Thyroid gland (tissue), 4 donors: ENCODE data around the gene ASTL. TPM values are rescaled to one million over a fixed set of nuclear protein-coding genes. Genes with fewer than 3 reads are reported as not detected.

Experiments used
- DNase-seq, 2 donors: peaks; one replicate each; pipeline ENCODE4 v3.0.0-alpha.2; 2019
- H3K27ac ChIP-seq, 3 donors: fragments of 200-600 bp; sonication (generic); 1 replicate in 2 of 3; 2 replicates in 1 of 3; pipeline ENCODE4 v1.5.1; 2016 to 2019; ENCODE audit warnings: mild to moderate bottlenecking in 1 of 3, moderate library complexity in 1 of 3
- H3K27me3 ChIP-seq: fragments of 200-600 bp; sonication (generic); one replicate; pipeline ENCODE4 v1.5.1; 2019
- H3K36me3 ChIP-seq, 2 donors: fragments of 200-600 bp; sonication (generic); one replicate each; pipeline ENCODE4 v1.5.1; 2016 to 2019
- H3K4me1 ChIP-seq, 2 donors: fragments of 200-600 bp; sonication (generic); one replicate each; pipeline ENCODE4 v1.5.1; 2017 to 2019
- H3K4me3 ChIP-seq, 3 donors: fragments of 200-600 bp; sonication (generic); replicated peaks in 1 of 3; 1 replicate in 2 of 3; 2 replicates in 1 of 3; pipeline ENCODE4 v1.5.1; 2016; ENCODE audit warnings: mild to moderate bottlenecking in 1 of 3
- H3K9me3 ChIP-seq: fragments of 200-600 bp; sonication (generic); one replicate; pipeline ENCODE4 v1.5.1; 2017
- POLR2A ChIP-seq, 2 donors: fragments of 450-650 bp; IDR thresholded peaks; one replicate each; pipeline ENCODE4 v1.6.1; 2017; ENCODE audit warnings: antibody characterized with exemption in 2 of 2, mild to moderate bottlenecking in 2 of 2, moderate library complexity in 1 of 2
- WGBS, 2 donors: methylation state at CpG; one replicate each; pipeline ENCODE4 v1.1.5; 2017; 5-methylcytosine and 5-hydroxymethylcytosine counted together
- intact Hi-C: fragments of 100-400 bp; cut with DNase I; formaldehyde crosslinking; loops from one replicate; pipeline ENCODE4 v1.15.1; 2023
- total RNA-seq, 4 donors: library from RNA; depleted of rRNA; stranded (reverse); fragments of >200 nt; gene quantifications; one replicate each; pipeline ENCODE4 v1.2.3, GENCODE V29; 2016
- TF ChIP-seq, protein P1 (sequence below), 6 experiments: fragments of 200-600 bp in 3 of 6; fragments of 450-650 bp in 3 of 6; sonication (generic) in 3 of 6; IDR thresholded peaks; one replicate each; pipeline ENCODE4 v1.5.1; 2016 to 2019; ENCODE audit warnings: antibody characterized with exemption in 6 of 6, mild to moderate bottlenecking in 2 of 6, inconsistent platforms in 1 of 6, moderate library complexity in 1 of 6

The ASTL gene
- total RNA-seq, 4 donors from 2014 or later, result not detected

DNA sequence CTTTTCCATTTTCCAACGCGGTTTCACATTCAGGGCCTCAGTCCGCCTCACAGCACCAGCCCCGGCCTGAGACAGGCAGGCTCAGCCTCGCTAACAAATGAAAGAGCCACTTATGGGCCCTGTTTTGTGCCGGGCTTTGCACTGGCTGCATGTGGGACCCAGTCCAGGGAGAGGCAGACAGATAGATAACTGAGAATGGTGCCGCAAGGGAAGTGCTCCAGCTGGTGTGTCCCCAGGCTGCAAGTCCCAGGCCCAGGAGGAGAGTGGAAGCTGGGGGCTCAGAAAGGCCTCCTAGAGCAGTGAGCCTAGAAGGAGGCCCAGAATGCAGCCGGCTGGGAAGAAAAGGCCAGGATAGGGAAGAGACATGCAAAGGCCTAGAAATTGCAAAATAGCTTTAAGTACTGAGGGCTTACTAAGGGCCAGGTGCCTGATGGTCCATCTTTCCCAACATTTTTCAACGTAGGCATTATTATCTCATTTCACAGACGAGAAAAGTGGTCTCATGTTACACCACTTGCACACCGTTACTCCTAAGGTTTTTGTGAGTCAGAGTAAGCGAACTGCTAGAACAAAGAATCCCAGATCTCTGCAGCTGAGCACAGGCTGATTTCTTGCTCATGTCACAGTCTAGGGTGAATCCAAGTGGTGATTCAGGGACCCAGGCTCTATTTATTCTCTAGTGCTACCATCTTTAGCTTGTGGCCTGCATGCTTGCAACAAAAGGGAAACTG lies 47.9 kb downstream of the ASTL start:
- Histone ChIP-seq H3K4me3 (no peak overlapping the region), H3K9me3 (no peaks in the 10 kb centered on the region), H3K27ac (no peak overlapping the region), H3K4me1 (peaks cover 0 to 10% of the 10 kb centered on the region in 2 donors), H3K36me3 (no peaks in the 10 kb centered on the region), H3K27me3 (no peaks in the 10 kb centered on the region)
- WGBS, 2 donors, result 80 to 86% methylated on average over 10 to 12 of the region's 12 CpGs
- no peak for DNase-seq
- intact Hi-C loops, result no loop called here
- TF ChIP-seq, protein P1, sequence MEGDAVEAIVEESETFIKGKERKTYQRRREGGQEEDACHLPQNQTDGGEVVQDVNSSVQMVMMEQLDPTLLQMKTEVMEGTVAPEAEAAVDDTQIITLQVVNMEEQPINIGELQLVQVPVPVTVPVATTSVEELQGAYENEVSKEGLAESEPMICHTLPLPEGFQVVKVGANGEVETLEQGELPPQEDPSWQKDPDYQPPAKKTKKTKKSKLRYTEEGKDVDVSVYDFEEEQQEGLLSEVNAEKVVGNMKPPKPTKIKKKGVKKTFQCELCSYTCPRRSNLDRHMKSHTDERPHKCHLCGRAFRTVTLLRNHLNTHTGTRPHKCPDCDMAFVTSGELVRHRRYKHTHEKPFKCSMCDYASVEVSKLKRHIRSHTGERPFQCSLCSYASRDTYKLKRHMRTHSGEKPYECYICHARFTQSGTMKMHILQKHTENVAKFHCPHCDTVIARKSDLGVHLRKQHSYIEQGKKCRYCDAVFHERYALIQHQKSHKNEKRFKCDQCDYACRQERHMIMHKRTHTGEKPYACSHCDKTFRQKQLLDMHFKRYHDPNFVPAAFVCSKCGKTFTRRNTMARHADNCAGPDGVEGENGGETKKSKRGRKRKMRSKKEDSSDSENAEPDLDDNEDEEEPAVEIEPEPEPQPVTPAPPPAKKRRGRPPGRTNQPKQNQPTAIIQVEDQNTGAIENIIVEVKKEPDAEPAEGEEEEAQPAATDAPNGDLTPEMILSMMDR (IDR thresholded peaks at IDR 0.05), result no peak
- no peak for TF ChIP-seq POLR2A (IDR thresholded peaks at IDR 0.05)

DNA sequence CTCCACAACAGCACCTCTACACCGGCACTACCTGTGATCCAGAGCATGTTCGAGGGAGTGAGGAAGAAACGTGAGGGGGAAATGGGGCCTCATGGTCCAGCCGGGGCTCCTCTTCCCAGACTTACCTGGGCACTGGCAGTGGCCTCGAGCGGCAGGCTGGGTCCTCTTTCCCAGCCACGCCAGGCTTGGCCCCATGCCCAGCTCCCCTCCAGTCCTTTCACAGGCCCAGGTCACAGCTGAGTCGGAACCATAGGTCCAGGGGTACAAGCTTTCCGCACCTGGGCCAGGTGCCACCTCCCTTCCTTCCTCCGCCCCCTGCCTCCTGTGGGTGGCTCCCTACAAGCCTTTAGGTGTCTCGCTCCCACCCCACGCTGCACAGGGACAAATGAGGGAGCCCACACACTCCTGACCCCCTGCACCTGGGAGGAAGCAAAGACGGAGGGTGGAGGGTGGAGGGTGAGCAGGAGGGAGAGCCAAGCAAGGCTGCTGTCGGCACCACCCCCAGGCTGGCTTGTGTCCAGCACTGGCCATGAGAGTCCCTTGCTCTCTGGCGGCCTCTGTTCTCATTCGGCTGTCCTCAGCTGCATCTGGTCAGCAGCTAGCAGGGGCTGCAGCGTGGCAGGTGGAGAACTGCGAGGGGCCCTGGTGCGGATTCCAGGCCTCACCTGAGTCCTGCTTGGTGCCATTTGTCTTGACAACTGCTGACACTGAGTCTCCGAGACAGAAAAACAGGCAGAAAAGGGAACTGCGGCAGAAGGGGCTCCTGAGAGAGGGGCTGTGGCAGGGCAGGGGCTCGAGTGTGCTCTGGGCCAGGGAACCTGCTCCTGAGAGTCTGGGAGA lies 48.7 kb downstream of the ASTL start:
- Histone ChIP-seq H3K4me1 (peaks cover 0 to 10% of the 10 kb centered on the region in 2 donors), H3K27ac (no peak overlapping the region), H3K9me3 (no peaks in the 10 kb centered on the region), H3K36me3 (no peaks in the 10 kb centered on the region), H3K27me3 (no peaks in the 10 kb centered on the region), H3K4me3 (no peak overlapping the region)
- TF ChIP-seq, protein P1 (IDR thresholded peaks at IDR 0.05), result no peak
- no peak for TF ChIP-seq POLR2A (IDR thresholded peaks at IDR 0.05)
- intact Hi-C loops, result no loop called here
- WGBS, 2 donors, result 37 to 42% methylated on average over 19 to 20 of the region's 22 CpGs
- peak; percentile 87 to 88 for DNase-seq

DNA sequence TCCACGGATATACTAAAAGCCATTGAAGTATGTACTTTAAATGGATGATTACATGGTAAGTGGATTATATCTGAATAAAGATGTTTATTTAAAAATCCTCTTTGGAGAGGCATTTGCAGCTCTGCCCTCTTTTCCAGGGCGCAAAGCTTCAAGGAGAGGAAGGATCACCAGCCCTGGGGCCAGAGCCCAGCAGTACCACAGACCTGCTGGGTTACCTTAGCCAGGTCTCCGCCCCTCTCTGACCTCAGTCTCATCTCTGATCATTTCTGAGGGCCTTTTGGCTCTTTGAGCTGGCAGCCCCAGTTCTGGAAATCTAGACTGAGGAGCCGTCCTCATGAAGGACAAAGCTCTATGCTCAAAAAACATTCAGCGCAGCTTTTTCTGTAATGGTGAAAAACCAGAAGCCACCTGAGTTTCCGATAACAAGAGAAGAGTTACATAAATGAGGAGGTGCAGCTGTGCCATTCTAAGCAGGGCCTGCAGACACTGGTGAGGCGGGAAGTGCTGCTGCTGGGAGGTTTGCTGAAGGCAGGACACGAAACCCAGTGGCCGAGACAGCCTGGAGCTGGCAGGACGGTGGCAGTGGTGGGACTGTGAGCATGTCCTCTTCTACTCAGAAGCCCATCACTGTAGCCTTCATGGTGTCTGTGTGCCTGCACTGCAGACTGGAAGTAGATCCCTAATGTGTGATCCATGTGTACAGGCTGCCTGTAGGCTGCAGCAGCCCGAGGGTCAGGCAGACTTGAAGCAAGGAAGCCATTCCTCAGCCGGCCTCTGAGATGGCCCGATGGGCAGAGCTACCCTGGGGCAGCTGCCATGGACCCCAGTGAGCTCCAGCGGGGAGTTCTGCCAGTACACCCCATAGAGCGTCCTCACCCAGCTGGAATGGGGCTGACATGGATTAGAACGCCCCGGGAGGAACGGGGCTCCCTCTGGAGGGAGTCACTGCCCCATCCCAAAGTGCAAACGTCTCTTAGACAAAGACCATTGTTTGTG lies 49.7 kb downstream of the ASTL start:
- WGBS, 2 donors, result 80 to 85% methylated on average over 16 to 19 of the region's 19 CpGs
- Histone ChIP-seq H3K27me3 (no peaks in the 10 kb centered on the region), H3K4me3 (no peak overlapping the region), H3K9me3 (no peaks in the 10 kb centered on the region), H3K36me3 (no peaks in the 10 kb centered on the region), H3K27ac (no peak overlapping the region), H3K4me1 (peaks cover 0 to 12% of the 10 kb centered on the region in 2 donors)
- TF ChIP-seq, protein P1 (IDR thresholded peaks at IDR 0.05), result no peak
- TF ChIP-seq POLR2A (IDR thresholded peaks at IDR 0.05), result no peak
- DNase-seq, result no peak
- intact Hi-C loops, result no loop called here

DNA sequence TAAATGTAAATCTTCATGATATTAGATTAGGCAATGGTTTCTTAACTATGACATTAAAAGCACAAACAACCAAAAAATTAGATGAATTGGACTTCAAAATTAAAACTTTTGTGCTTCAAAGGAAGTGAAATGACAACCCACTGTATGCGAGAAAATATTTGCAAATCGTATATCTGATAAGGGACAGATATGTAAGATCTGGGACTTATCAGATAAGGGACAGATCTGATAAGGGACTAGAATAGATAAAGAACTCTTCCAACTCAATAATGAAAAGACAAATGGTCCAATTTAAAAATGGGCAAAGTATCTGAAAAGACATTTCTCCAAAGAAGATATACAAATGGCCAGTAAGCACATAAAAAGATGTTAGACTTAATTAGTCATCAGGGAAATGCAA lies 51.2 kb downstream of the ASTL start:
- H3K27me3 ChIP-seq, result no peaks in the 10 kb centered on the region
- DNase-seq, result no peak
- intact Hi-C loops, result no loop called here
- 85 to 86% methylated on average over 2 of the region's 2 CpGs for WGBS, 2 donors
- H3K9me3 ChIP-seq, result no peaks in the 10 kb centered on the region
- no peak for TF ChIP-seq POLR2A (IDR thresholded peaks at IDR 0.05)
- H3K36me3 ChIP-seq, result no peaks in the 10 kb centered on the region
- H3K4me1 ChIP-seq, result peaks cover 0 to 14% of the 10 kb centered on the region in 2 donors
- no peak overlapping the region for H3K27ac ChIP-seq
- H3K4me3 ChIP-seq, result no peak overlapping the region
